CD8-positive, alpha-beta memory T cell (primary cell): ENCODE data around the gene FAAP24. TPM values are rescaled to one million over a fixed set of nuclear protein-coding genes. Genes with fewer than 3 reads are reported as not detected.
"Not testable (repeated sequence)": the region's sequence is repeated elsewhere in the genome, so short reads cannot be mapped to it uniquely, and the experiment has no call there.

Source experiments
- CTCF ChIA-PET: fragments of 350-600 bp; sonication (Branson Sonifier 250); formaldehyde crosslinking; loops from one replicate; lab custom pipeline; 2021; ENCODE audit warnings: antibody characterized with exemption; lab: Charles Lee
- POLR2A ChIA-PET: fragments of 350-600 bp; sonication (Branson Sonifier 250); formaldehyde crosslinking; loops from one replicate; lab custom pipeline; 2021; ENCODE audit warnings: antibody characterized with exemption; lab: Charles Lee
- DNase-seq, 5 donors: peaks; one replicate each; pipeline versions ENCODE4 v3.0.0 to v3.0.0-alpha.2; 2020 to 2022; ENCODE audit warnings: mixed read lengths in 1 of 5
- H3K27ac ChIP-seq: one replicate; pipeline ENCODE4 v1.7.0; 2013; ENCODE audit warnings: low read depth, mild to moderate bottlenecking, low read length, moderate library complexity
- H3K27me3 ChIP-seq: 2 replicates; pipeline ENCODE4 v1.7.0; 2013; ENCODE audit warnings: low read length, mild to moderate bottlenecking; ENCODE audit not compliant: insufficient read depth, poor library complexity, severe bottlenecking
- H3K36me3 ChIP-seq: 2 replicates; pipeline ENCODE4 v1.7.0; 2013; ENCODE audit warnings: mild to moderate bottlenecking, low read length, moderate library complexity; ENCODE audit not compliant: insufficient read depth
- H3K4me1 ChIP-seq: 2 replicates; pipeline ENCODE4 v1.7.0; 2013; ENCODE audit warnings: mild to moderate bottlenecking, low read length, moderate library complexity; ENCODE audit not compliant: insufficient read depth
- H3K4me3 ChIP-seq: 2 replicates; pipeline ENCODE4 v1.7.0; 2013; ENCODE audit warnings: mild to moderate bottlenecking, low read length
- H3K9me3 ChIP-seq: 2 replicates; pipeline ENCODE4 v1.7.0; 2013; ENCODE audit warnings: mild to moderate bottlenecking, low read length
- H3K27ac Mint-ChIP-seq, 8 donors: one replicate each; pipeline ENCODE4 v1.8.0; 2020 to 2021; ENCODE audit warnings: mixed read lengths in 8 of 8, mild to moderate bottlenecking in 6 of 8, inconsistent platforms in 3 of 8, moderate library complexity in 3 of 8
- H3K27me3 Mint-ChIP-seq, 2 donors: one replicate each; pipeline ENCODE4 v1.8.0; 2020 to 2021; ENCODE audit warnings: mixed read lengths in 2 of 2, mild to moderate bottlenecking in 1 of 2, moderate library complexity in 1 of 2
- H3K36me3 Mint-ChIP-seq, 3 donors: one replicate each; pipeline ENCODE4 v1.8.0; 2020 to 2021; ENCODE audit warnings: mixed read lengths in 3 of 3, inconsistent platforms in 1 of 3, mild to moderate bottlenecking in 1 of 3
- H3K4me1 Mint-ChIP-seq, 3 donors: one replicate each; pipeline ENCODE4 v1.8.0; 2020 to 2021; ENCODE audit warnings: mixed read lengths in 3 of 3, inconsistent platforms in 1 of 3, mild to moderate bottlenecking in 1 of 3
- H3K4me3 Mint-ChIP-seq, 7 donors: one replicate each; pipeline ENCODE4 v1.8.0; 2020 to 2021; ENCODE audit warnings: mixed read lengths in 7 of 7, mild to moderate bottlenecking in 6 of 7, moderate library complexity in 4 of 7, inconsistent platforms in 2 of 7
- H3K9me3 Mint-ChIP-seq, 5 donors: one replicate each; pipeline ENCODE4 v1.8.0; 2020 to 2022; ENCODE audit warnings: mixed read lengths in 5 of 5, mild to moderate bottlenecking in 3 of 5, moderate library complexity in 2 of 5, inconsistent platforms in 1 of 5
- polyA plus RNA-seq: library from polyadenylated mRNA; unstranded; fragments of 300-500 nt; fragmentation: Illumina TruSeq; gene quantifications from one replicate; pipeline ENCODE4 v1.2.3, GENCODE V29; 2021
- total RNA-seq, 2 experiments: library from RNA; stranded (reverse); gene quantifications; one replicate each; pipeline ENCODE4 v1.2.3, GENCODE V29; 2021

The FAAP24 gene
- total and polyA plus RNA-seq, 3 experiments from 2014 or later = 2.5 to 9.4 (median 9.3) TPM

GRCh38 chr19:33000510-33000909 lies 28.5 kb downstream of the FAAP24 start:
- H3K4me3 Mint-ChIP-seq = peak overlapping the region in 5 of 7 donors; percentile 13 to 60 (median 46)
- no peak for DNase-seq
- Histone ChIP-seq H3K9me3 (no peaks in the 10 kb centered on the region), H3K27ac (no peak overlapping the region), H3K36me3 (no peaks in the 10 kb centered on the region), H3K4me1 (peaks cover 9% of the 10 kb centered on the region), H3K4me3 (no peak overlapping the region), H3K27me3 (no peaks in the 10 kb centered on the region)
- CTCF ChIA-PET = no interaction called here
- peaks cover 7 to 15% (median 9%) of the 10 kb centered on the region in 3 donors for H3K4me1 Mint-ChIP-seq
- no peaks in the 10 kb centered on the region for H3K9me3 Mint-ChIP-seq
- POLR2A ChIA-PET = no interaction called here
- H3K27ac Mint-ChIP-seq = peak overlapping the region in 3 of 8 donors; percentile 24 to 84 (median 76)
- no peaks in the 10 kb centered on the region for H3K36me3 Mint-ChIP-seq
- H3K27me3 Mint-ChIP-seq = peaks cover 0 to 4% of the 10 kb centered on the region in 2 donors

- no peaks in the 10 kb centered on the region for H3K27me3 ChIP-seq
- no peaks in the 10 kb centered on the region for H3K9me3 ChIP-seq
- CTCF ChIA-PET = no interaction called here
- POLR2A ChIA-PET = no interaction called here
- peaks cover 0 to 6% of the 10 kb centered on the region in 2 donors for H3K27me3 Mint-ChIP-seq
- no peaks in the 10 kb centered on the region for H3K36me3 ChIP-seq
- DNase-seq = no peak
- peak overlapping the region in 1 of 8 donors; percentile 84 for H3K27ac Mint-ChIP-seq
- no peaks in the 10 kb centered on the region for H3K9me3 Mint-ChIP-seq
- no peak overlapping the region for H3K4me3 ChIP-seq
- no peak overlapping the region for H3K27ac ChIP-seq
- peaks cover 7 to 15% (median 9%) of the 10 kb centered on the region in 3 donors for H3K4me1 Mint-ChIP-seq
- peaks cover 9% of the 10 kb centered on the region for H3K4me1 ChIP-seq
- no peaks in the 10 kb centered on the region for H3K36me3 Mint-ChIP-seq
- peak overlapping the region in 2 of 7 donors; percentile 27 to 46 for H3K4me3 Mint-ChIP-seq
Observed at GRCh38 chr19:33000910-33001309, 28.9 kb downstream of the FAAP24 start.

- H3K27me3 Mint-ChIP-seq, H3K9me3 Mint-ChIP-seq, DNase-seq, H3K27ac Mint-ChIP-seq, CTCF ChIA-PET, POLR2A ChIA-PET, H3K27me3 ChIP-seq, H3K4me1 ChIP-seq, H3K36me3 Mint-ChIP-seq, H3K4me3 ChIP-seq, H3K9me3 ChIP-seq, H3K27ac ChIP-seq, H3K36me3 ChIP-seq: not testable (repeated sequence)
- Mint-ChIP-seq H3K4me3 (peak overlapping the region in 1 of 7 donors; percentile 18), H3K4me1 (peaks cover 7 to 15% (median 9%) of the 10 kb centered on the region in 3 donors)
Observed at GRCh38 chr19:33002126-33002865, 30.3 kb downstream of the FAAP24 start.

GRCh38 chr19:33003424-33004024 lies 31.5 kb downstream of the FAAP24 start:
- H3K27ac ChIP-seq, H3K9me3 ChIP-seq, H3K9me3 Mint-ChIP-seq, DNase-seq, POLR2A ChIA-PET, H3K27ac Mint-ChIP-seq, CTCF ChIA-PET, H3K4me1 ChIP-seq, H3K4me3 ChIP-seq, H3K27me3 ChIP-seq, H3K27me3 Mint-ChIP-seq, H3K4me3 Mint-ChIP-seq, H3K36me3 ChIP-seq, H3K36me3 Mint-ChIP-seq, H3K4me1 Mint-ChIP-seq: not testable (repeated sequence)

GRCh38 chr19:33005440-33005839 lies 33.4 kb downstream of the FAAP24 start:
- H3K9me3 ChIP-seq = no peaks in the 10 kb centered on the region
- no peaks in the 10 kb centered on the region for H3K27me3 ChIP-seq
- Mint-ChIP-seq H3K9me3 (no peaks in the 10 kb centered on the region), H3K27ac (no peak overlapping the region), H3K4me3 (no peak overlapping the region), H3K36me3 (no peaks in the 10 kb centered on the region), H3K27me3 (peaks cover 0 to 4% of the 10 kb centered on the region in 2 donors), H3K4me1 (peaks cover 4 to 6% (median 5%) of the 10 kb centered on the region in 3 donors)
- H3K27ac ChIP-seq = no peak overlapping the region
- H3K4me1 ChIP-seq = peaks cover 7% of the 10 kb centered on the region
- no peak for DNase-seq
- ChIA-PET CTCF (no interaction called here), POLR2A (no interaction called here)
- H3K36me3 ChIP-seq = no peaks in the 10 kb centered on the region
- H3K4me3 ChIP-seq = no peak overlapping the region

GRCh38 chr19:33008738-33009137 lies 36.7 kb downstream of the FAAP24 start:
- CTCF ChIA-PET = no interaction called here
- peaks cover 0 to 4% of the 10 kb centered on the region in 2 donors for H3K27me3 Mint-ChIP-seq
- no peaks in the 10 kb centered on the region for H3K4me1 Mint-ChIP-seq
- POLR2A ChIA-PET = no interaction called here
- H3K4me3 Mint-ChIP-seq = no peak overlapping the region
- Histone ChIP-seq H3K27me3 (no peaks in the 10 kb centered on the region), H3K4me3 (no peak overlapping the region), H3K9me3 (no peaks in the 10 kb centered on the region), H3K36me3 (no peaks in the 10 kb centered on the region), H3K27ac (no peak overlapping the region), H3K4me1 (no peaks in the 10 kb centered on the region)
- no peaks in the 10 kb centered on the region for H3K36me3 Mint-ChIP-seq
- H3K27ac Mint-ChIP-seq = no peak overlapping the region
- no peak for DNase-seq
- no peaks in the 10 kb centered on the region for H3K9me3 Mint-ChIP-seq

GRCh38 chr19:33010891-33011290 lies 38.8 kb downstream of the FAAP24 start:
- H3K4me3 ChIP-seq, POLR2A ChIA-PET, H3K36me3 ChIP-seq, H3K27me3 Mint-ChIP-seq, H3K27me3 ChIP-seq, H3K4me1 Mint-ChIP-seq, H3K36me3 Mint-ChIP-seq, CTCF ChIA-PET, H3K27ac Mint-ChIP-seq, H3K9me3 ChIP-seq, H3K27ac ChIP-seq, H3K4me3 Mint-ChIP-seq, DNase-seq, H3K9me3 Mint-ChIP-seq, H3K4me1 ChIP-seq: not testable (repeated sequence)

GRCh38 chr19:33022472-33023116 lies 50.6 kb downstream of the FAAP24 start:
- H3K4me1 ChIP-seq = no peaks in the 10 kb centered on the region
- CTCF ChIA-PET = no interaction called here
- POLR2A ChIA-PET = no interaction called here

More at GRCh38 chr19:33022472-33023116, 50.6 kb downstream of the FAAP24 start:
- DNase-seq = no peak
- Histone ChIP-seq H3K36me3 (no peaks in the 10 kb centered on the region), H3K4me3 (no peak overlapping the region), H3K9me3 (no peaks in the 10 kb centered on the region), H3K27me3 (no peaks in the 10 kb centered on the region), H3K27ac (no peak overlapping the region)
- H3K36me3 Mint-ChIP-seq = no peaks in the 10 kb centered on the region
- peaks cover 0 to 8% (median 5%) of the 10 kb centered on the region in 5 donors for H3K9me3 Mint-ChIP-seq
- no peaks in the 10 kb centered on the region for H3K4me1 Mint-ChIP-seq
- H3K4me3 Mint-ChIP-seq = no peak overlapping the region
- no peak overlapping the region for H3K27ac Mint-ChIP-seq
- H3K27me3 Mint-ChIP-seq = peaks cover 4 to 5% of the 10 kb centered on the region in 2 donors
